A549 (cell line): ENCODE results near the gene TGM6.

Experiments
- CHD2 ChIP-seq: fragments of 150-350 bp; IDR thresholded peaks from 2 replicates; pipeline ENCODE4 v1.6.1; 2014; ENCODE audit warnings: low read length; ENCODE audit not compliant: partially characterized antibody
- EP300 ChIP-seq, 2 experiments: fragments of >200 bp; sonication (Bioruptor Twin); formaldehyde crosslinking; IDR thresholded peaks; 2 replicates in 1 of 2; 3 replicates in 1 of 2; pipeline ENCODE4 v1.6.1; 2016 to 2017
- ESRRA ChIP-seq: fragments of 150-350 bp; IDR thresholded peaks from 2 replicates; pipeline ENCODE4 v1.6.1; 2014; ENCODE audit warnings: mild to moderate bottlenecking, low read length, borderline replicate concordance
- HDAC2 ChIP-seq: fragments of 200-600 bp; sonication (generic); IDR thresholded peaks from 2 replicates; pipeline ENCODE4 v1.6.1; 2016
- HOXB13 ChIP-seq: fragments of 250-450 bp; sonication (Bioruptor Pico); IDR thresholded peaks from 2 replicates; pipeline ENCODE4 v1.5.0; 2020; ENCODE audit warnings: low read depth, mild to moderate bottlenecking, moderate library complexity
- MAZ ChIP-seq: fragments of 150-350 bp; IDR thresholded peaks from 2 replicates; pipeline ENCODE4 v1.6.1; 2014; ENCODE audit warnings: antibody characterized with exemption, low read depth, low read length, borderline replicate concordance
- NPAS2 ChIP-seq: fragments of 250-450 bp; sonication (Bioruptor Pico); IDR thresholded peaks from 2 replicates; pipeline ENCODE4 v1.8.0; 2022; ENCODE audit warnings: mild to moderate bottlenecking, moderate library complexity, borderline replicate concordance
- POLR2A ChIP-seq: IDR thresholded peaks from 2 replicates; pipeline ENCODE4 v1.6.1; 2012; ENCODE audit warnings: mild to moderate bottlenecking, low read length
- RAD21 ChIP-seq, 2 experiments: fragments of >200 bp in 1 of 2; sonication (Bioruptor Twin) in 1 of 2; formaldehyde crosslinking in 1 of 2; IDR thresholded peaks in 1 of 2; conservative IDR thresholded peaks in 1 of 2; 2 replicates in 1 of 2; 3 replicates in 1 of 2; pipeline ENCODE4 v1.6.1; 2012 to 2018; ENCODE audit warnings: inconsistent platforms in 1 of 2
- RNF2 ChIP-seq: fragments of 200-600 bp; sonication (generic); IDR thresholded peaks from 2 replicates; pipeline ENCODE4 v1.6.1; 2016; ENCODE audit warnings: low read depth, mild to moderate bottlenecking, antibody characterized with exemption, moderate library complexity, borderline replicate concordance
- TF ChIP-seq, protein P1 (sequence below): fragments of >200 bp; sonication (Bioruptor Twin); formaldehyde crosslinking; IDR thresholded peaks from 3 replicates; pipeline ENCODE4 v1.5.1; 2016

DNA sequence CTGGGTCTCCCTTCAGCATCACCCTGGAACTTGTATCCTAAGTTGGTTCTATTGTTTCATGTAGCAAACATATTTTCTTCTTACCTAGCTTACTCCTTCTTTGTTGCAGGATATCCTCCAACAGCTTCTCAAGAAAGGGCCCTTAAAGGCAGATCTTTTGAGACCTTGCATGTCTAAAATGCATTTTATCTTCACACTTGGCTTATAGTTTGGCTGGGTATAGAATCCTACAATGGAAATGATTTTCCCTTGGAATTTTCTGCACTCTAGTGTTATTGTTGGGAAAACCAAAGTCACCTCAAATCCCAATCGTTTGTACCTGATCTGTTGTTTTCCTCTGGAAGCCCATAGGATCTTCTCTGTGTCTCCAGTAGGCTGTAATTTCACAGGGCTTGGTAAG lies 12.1 kb upstream of the TGM6 start:
- no peak for TF ChIP-seq MAZ
- TF ChIP-seq, protein P1, sequence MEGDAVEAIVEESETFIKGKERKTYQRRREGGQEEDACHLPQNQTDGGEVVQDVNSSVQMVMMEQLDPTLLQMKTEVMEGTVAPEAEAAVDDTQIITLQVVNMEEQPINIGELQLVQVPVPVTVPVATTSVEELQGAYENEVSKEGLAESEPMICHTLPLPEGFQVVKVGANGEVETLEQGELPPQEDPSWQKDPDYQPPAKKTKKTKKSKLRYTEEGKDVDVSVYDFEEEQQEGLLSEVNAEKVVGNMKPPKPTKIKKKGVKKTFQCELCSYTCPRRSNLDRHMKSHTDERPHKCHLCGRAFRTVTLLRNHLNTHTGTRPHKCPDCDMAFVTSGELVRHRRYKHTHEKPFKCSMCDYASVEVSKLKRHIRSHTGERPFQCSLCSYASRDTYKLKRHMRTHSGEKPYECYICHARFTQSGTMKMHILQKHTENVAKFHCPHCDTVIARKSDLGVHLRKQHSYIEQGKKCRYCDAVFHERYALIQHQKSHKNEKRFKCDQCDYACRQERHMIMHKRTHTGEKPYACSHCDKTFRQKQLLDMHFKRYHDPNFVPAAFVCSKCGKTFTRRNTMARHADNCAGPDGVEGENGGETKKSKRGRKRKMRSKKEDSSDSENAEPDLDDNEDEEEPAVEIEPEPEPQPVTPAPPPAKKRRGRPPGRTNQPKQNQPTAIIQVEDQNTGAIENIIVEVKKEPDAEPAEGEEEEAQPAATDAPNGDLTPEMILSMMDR: no peak
- no peak for TF ChIP-seq RAD21 (conservative IDR thresholded peaks at IDR 0.05 in 1 of 2, IDR thresholded peaks at IDR 0.05 in 1 of 2)
- TF ChIP-seq RNF2: no peak
- no peak for TF ChIP-seq HOXB13 (CRISPR knock-in tag)
- no peak for TF ChIP-seq EP300 (IDR thresholded peaks at IDR 0.05)
- no peak for TF ChIP-seq NPAS2 (CRISPR knock-in tag)
- TF ChIP-seq HDAC2: no peak
- TF ChIP-seq ESRRA: no peak
- no peak for TF ChIP-seq CHD2
- TF ChIP-seq POLR2A: no peak
